Activated CD4-positive, alpha-beta T cell treated with anti-CD3 and anti-CD28 coated beads, Interleukin-2, amount 50 U/mL, for 48 hours (primary cell): ENCODE results near the gene BCL2.

Experiments used
- DNase-seq, 2 experiments: peaks; one replicate each; pipeline ENCODE4 v3.0.0-alpha.2; 2020

Gene BCL2

DNA sequence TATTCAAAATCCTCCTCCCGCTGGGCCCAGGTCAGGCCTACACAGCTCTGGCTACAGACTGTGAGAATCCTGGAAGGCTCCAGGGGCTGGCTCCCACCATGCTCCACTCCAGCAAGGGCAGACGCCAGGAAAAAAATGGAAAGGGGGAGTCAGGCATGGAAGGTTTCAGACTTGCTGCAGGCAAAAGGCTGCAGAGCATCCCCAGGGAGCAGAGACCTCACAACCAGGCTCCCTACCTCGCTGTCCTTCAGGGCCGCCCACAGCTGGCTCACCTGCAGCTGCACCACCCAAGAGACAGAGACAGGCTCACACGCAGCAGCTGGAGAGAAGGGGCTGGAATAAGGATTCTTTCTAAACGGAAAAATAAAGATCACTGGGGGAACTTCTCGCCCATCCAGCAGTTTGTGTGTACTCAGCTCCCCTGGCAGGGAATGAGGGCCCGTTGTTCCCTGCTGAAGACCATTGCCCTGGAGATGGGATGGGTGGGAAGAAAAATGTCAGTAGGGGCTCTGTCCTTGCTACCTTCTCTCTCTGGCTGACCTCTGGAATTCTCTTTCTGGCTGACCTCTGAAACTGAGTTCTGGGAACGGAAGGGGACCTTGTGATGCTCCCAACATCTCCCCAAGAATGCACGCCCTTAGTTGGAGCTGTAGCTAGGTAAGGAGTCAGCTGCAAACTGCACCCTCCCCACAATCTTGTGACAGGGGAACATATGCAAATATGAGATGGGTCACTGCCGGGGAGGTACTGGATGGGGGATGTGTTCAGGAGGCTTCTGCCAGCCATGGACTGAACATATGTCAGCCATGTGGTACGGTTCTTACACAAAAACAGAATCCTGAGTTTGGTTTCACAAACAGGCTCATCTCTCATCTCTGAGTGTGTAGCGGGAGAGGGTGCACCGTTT lies 34.5 kb downstream of the BCL2 start:
- no peak for DNase-seq

DNA sequence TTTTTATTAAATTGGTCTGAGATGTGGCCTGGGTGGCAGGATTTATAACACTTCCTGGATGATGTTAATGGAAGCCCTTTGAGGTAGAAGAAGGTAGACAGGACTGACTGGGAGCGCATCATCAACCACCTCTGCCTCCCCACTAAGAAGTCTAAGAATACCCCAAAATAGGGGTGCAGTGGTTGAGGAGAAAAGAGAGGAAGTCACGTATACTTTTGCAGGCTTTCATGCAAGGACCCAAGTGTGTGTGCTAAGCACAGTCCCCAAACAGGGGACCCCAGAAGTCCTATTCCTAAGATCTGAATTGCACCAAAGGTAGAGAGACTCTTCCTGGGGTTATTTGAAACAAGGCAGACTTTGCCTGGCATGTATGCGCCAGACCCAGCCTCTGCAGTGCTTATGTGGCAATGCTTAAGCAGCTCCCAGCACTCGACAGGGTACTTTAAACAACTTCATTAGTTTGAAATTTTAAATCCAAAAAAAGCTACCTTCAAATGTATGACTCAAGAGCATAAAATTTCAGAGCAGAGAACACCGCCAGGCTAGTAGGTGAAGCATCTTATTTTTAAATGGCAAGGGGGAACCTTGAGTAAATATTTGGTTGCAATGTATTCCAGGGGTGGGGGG lies 35.3 kb downstream of the BCL2 start:
- no peak for DNase-seq

DNA sequence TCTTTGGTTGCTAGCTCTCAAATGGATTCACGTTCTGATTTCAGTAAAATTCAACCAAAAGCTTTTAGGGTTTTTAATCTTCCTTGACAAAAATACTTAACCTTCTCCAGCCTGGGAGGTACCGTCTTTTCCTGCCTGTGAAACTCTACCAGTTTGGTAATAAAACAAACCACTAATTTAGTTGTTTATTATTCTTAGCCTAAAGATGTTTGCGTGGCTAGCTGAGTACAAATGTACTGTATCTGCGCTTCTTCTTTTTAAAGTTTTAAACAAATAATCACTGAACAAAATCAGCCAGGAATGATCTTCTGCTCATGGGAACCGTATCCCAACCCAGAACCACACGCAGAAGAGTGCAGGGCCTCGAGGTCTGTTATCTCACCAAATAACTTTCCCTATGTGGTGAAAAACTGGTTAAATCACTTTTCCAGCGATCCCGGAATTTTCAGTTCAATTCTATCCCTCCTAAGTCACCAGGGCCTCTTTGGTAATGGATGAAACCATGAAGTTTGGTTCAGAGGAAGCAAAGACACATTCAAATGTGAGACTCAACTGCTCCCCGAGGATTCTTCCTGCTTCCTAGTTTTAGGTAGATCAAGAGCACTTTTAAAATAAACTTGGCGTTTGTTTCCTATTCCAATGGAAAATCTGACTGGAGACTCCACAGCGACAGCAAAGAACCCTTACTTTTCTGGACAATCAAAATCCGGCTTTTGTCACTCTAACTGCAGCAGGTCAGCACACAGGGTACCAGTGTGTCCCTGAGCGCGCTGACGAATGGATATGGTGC lies 36.1 kb downstream of the BCL2 start:
- DNase-seq, result no peak

DNA sequence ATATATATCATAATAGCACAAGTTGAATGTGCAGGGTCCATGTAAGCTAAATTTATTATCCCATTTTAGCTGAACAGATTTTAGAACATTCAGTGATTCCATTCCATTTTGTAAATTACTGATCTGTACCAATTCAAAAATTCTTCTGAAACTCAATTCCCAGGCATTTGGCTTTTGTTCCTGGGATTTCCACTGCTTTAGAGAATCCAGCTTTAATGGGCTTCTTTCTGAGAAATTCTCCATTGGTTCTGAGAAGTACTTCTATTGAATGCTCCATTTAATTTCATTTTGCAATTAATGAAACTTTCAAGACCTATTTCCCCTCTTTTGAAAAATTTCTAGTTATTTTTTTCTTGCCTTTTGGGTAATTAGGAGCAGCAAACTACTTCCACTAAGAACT lies 36.8 kb downstream of the BCL2 start:
- DNase-seq, result no peak

DNA sequence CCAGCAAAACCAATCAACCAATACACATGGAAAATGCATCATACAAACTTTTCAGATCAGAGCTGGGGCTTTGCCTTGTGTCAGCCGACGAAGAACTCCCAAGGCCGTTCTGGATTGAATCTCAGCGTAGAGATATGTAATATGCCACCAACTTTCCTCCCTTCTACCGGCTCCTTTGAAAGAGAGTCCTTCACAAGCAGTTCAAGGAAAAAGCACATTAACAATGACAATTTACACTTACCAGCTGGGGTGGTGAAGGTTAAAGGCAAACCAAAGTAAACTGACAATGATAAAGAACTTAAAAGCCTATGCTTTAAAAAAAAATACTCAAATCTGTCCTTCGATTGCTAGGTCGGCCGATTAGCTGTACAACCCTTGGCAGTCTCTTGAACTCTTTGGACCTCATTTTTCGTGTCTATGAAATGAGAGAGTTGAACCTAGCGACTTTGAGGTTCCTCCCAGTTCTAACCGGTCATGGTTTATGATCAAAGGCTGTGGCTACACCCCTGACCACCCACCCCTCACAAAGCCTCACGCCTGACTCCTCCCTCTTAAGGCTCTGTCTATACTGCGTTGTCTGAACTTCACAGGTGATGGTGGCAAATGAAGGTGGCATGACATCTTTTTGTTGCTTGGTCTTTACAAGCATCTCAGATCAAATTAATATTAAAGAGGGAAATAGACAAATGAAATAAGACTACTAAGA lies 46.2 kb downstream of the BCL2 start:
- no peak for DNase-seq

DNA sequence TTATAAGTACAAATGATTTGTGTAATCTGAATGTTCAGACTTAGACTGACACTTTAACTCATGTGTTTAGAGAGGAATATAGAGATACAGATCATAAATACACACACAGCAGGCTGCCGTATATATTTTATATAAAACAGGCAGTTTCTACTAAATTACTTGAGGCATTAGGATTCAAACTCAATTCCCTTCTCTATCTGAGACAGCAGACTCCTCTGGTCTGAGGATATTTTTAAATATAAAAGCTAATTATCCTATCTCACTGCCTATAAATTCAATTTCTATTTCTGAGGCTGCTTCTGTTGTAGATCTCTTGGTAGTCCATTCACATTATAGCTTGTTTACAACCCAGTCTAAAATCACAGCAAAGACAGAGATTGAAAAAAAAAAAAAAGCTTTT lies 46.9 kb downstream of the BCL2 start:
- no peak for DNase-seq

DNA sequence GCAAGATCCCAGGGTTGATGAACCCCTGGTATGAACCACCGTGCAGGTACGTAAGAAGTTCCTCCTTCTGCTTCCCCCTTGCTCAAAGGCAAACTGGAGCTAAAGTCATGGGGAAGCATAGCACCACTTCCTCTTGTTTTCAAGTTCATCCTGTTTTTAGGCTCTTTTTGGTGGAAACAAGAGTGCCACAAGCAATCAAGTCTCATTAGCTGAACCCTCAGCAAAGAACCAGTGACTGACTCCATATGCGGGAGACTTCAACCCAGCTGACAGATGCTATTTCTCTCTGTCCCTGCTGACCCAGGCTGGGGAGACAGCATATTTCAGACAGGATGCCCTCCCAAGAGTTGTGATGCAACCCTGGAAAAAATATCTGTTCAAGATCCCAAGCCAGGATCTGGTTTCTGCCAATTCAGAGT lies 47.7 kb downstream of the BCL2 start:
- no peak for DNase-seq

DNA sequence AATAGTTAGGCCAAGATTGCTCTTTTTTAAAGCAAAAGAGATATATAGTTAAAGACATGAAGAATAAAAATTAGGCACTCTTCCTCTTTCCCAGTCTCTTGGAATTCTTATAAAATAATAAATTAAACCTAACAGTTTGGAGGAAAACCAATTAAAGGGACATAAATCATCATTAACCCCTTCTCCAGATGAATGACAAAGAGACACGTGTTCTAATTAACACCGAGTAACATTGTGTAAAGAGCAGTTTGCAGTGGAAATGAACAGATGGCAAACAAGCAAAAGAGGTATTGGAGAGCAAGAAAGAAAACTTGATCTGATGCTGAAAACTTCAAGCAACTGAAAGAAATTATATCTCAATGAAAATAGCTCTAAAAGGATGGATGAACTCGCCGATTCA lies 48.4 kb downstream of the BCL2 start:
- no peak for DNase-seq

DNA sequence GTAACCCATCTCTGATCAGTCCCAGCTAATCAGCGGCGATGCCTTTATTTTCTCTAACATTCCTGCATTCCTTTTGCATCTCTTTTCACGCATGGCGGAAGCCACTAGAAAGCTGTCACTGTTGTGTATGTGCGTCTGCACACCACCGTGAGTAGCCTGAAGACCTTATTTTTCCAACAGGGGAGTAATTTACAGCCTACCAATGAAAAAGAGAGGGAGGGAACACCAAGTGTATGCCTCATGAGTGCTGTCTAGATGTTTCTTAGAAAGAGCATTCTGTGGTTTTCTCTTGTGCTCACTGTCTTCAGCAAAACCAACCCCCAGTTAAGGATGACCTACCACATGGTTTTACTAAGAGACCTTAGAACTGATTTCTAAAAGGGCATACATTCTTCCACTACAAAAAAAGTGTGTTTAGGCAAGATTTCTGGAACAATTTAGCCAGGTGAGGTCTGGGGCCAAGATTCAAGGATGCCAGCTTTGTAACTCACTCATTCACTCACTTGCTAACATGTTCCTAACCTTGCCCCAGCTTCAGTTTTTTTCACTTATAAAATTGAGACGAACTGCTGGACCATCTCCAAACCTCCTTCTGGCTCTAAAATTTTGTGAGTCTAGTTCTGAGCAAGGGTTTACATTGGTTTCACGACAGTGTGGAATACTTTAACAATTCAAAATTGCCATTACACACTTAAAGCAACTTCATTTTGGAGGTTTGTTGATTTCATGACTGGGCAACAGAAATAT lies 51.4 kb downstream of the BCL2 start:
- DNase-seq, result no peak

DNA sequence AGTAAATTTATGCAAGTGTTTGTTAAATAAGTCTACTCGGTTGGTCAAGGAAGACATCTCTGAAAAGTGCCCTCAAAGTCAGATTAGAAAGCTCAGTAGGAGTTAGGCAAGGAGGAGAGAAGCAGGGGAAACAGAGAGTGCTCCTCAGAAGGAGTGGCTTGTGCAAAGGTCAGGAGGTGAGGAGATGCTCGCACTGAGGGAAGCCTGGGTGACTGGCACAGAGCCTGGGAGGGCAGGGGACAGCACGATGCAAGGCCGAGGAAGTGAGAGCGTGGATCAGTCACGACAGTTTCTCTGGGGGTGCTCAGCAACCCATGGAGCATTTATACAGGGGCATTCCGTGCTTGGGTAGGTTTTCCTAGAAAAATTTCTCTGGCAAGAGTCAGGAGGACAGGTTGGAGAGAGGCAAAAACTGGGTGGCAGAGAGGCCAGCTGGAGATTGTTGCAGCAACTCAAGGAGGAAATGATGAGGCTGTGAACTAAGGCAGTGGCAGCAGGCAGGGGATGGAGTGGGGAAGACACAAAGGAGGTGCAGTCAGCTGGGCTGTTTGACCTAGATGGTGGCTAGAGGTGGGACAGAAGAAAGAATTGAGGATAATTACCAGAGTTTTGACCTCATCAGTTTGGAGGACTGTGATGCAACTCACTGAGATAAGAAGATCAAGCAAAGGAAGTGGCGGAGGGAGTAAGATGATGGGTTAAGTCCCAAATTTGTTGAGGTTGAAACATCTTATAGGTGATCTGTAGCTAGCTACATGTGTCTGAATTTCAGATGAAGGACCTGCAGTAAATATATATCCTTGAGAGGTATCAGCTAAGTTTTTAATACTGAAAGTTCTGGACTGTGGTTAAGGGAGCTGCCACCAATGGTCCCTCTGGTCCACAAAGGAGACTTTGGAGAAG lies 52.4 kb downstream of the BCL2 start:
- no peak for DNase-seq

DNA sequence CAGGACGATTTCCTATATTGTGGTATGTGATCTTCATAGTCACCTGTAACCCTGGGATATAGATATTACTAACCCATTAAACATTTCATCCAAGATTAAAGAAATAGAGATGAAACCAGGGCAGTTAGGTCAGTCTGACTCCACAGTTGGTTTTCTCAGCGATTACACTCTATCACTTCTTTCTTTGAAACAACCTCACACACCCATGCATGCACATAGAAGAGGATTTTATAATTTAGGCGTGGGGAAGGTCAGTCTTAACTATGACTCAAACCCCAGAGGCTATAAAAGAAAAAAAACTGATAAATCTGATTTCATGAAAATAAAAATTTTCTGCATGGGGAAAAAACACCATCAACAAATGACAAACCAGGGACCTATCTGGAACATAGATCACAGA lies 54.2 kb downstream of the BCL2 start:
- no peak for DNase-seq

DNA sequence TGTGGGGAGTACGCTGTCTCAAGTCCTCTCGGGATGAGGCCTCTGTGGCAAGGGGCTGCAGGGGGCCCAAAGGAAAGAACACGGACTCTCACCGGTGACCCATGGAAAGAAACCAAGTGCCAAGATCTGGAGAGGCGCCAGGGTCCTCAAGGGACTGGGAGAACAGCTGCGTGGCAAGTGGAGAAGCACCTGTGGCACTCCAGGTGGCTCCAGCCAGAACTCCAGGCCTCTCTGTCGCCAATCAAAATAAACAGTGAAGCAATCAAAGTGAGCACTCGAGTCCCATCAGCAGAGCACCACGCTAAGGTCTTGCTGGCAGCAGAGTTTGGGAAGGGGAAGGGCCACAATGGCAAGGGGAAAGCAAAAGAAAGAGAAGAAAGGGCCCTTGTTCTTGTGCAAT lies 54.7 kb downstream of the BCL2 start:
- DNase-seq, result no peak

DNA sequence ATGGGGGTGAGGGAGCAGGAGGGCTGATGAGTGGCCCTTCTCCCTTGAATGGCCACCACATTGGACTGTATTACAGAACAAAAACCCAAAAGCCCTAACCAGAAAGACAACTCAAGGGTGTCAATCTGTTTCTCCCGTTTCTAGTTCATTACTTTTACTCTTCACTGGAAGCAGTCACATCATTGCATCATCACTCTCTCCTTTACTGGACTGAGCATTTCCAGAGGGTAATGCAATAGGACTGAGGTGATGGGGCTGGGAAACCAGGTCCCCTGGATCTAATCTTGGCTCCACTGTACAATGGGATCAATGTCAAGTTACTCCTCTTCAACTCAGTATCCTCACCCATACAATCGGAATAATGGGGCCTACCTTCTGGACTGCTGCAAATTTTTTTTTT lies 56.1 kb downstream of the BCL2 start:
- no peak for DNase-seq

DNA sequence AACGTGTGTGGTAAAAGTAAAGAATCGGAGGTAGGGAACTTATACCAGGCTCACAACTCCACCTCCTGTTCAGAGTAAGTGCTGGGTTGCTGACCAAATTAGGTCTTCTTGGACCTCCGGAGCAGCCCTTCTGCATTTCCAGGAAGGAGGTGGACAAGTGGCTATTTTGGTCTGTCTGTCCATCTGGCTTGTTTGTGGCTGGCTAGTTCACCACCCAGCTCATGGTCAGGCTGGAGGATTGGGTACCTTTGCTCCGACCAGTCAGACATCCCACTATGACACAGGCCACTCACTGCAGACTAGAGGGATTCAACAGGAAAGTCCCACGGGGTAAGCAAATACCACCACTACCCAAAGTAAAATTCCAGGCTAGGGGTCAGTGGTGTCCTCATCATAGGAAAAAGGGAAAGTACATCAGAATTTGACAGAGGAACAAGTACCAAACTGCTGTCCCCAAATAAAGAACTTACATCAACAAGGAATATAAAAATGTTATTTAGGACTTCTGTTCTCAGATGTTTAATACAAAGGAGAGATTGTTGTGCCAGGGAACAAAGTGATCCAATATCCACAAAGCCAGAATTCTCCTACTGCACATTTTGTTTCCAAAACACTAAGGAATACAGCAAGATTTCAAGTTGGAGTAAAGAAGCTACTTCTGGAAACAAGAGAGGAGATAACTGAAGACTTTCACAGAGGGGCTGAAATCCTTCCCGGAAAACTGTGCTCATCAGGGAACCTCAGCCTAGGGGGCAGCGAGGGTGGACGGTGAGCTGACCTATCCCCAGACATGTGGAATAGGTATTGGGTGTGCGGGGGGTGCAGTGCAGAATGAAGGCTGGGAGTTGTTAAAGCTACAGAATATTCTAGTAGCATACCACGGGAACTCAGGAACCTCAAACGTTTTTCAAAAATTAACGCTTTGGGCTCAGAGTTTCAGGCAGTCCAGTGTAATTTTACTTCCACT lies 56.9 kb downstream of the BCL2 start:
- no peak for DNase-seq

DNA sequence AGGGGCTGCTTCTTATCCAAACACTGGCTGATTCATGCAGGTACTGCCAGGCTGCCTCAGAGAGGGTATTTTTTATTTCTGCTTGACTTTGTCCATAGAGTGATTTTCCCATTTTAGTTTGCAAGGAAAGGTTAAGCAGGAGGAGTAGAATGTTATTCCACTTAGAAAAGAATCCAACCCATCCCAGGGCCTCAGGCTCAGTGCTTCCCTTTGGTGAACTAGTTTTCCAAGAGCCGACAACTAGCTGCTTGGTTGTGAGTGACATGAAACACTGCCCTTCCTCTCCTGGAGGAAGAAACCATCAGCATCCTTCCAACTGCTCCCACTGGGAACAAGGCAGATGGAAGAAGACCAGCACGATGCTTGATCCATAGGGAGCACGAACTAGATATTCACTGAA lies 58.5 kb downstream of the BCL2 start:
- DNase-seq, result no peak

DNA sequence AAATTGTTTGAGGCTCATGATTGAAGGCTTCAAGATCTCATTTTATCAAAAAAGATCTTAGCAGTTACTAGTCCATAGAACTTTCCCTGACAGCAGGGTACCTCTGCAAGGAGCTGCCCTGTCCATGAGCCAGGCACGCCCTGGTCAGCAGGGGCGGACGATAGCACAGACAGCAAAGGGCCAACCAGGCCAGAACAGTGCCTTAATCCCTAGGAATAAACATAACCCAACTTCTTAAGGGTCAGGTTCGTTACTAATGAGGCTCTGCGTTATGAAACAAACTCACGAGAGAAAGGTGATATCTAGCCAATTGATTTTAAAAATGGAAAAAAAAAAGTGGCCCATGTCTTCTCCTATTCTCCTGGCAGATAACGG lies 59.2 kb downstream of the BCL2 start:
- no peak for DNase-seq

DNA sequence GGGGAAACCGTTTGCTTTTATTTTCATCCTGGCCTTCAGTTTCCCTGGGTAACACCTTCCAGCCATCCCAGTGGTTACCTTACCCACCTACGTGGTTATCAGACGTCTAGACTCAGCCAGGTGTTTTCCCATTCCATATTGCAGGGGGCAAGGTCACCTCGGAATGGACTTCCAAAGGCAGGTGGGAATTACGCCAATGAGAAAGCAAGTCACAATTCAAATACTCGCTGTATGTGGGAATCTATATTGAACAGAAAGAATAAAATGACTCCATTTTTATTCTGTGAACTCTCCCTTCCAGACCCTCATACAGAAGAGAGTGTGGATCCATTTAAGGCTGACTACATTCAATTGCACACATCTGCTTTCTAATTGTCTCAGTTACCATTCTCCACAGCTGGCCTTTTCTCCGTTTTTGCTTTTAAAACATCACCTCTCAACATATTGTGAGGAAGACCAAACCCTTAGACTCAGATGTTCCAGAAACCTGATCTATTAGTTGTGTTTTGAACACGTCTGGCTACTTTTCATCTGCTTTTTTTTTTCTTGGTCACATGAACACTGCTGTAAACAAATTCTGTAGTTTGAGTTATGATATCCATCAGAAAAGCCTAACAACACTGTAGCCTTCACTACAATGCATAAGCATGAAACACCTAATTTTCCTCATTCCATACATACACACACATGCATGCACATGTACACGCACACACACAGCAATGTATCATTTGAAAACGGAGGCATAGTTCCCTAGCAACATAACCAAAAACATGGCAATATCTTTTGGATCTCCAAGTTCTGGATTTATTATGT lies 59.8 kb downstream of the BCL2 start:
- DNase-seq, result no peak

DNA sequence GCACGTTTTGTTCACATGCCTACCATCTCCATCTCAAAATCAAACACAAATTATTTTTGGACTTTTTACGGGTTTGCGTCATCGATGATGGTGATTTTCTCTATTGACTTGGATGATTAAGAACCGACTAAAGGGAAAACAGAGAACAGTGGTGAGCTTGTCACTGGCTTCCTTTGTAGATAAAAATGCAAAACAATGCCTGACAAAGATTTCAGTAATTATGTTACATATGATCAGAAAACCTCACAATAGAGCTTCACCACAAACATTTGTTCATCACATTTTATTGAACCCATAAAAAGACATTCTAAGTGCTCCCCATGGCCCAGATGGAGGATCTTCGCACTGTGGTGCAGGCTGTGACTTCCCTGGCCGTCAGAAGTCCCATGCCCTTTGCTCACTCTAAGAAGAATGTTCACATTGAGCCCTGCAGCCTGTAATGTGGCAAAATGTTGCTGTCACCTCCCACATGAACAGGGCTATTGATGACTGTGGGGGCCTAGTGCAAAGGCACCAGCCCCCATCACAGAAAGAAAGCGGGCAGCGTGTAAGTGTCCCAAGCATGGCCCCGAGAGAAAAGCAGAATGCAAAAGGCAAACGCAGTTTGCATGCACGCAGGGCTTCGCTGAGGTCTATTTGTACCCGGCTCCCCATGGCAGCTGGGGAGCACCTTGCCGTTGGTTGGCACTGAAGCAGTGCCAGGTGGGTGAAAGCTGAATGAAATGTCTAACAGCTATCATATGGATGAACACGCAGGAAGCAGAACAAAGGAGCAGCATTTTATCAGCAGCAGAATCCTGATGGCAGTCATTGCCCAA lies 60.6 kb downstream of the BCL2 start:
- DNase-seq, result no peak
